K562 (cell line): ENCODE data around the gene PSMC4. TPM values are rescaled to one million over a fixed set of nuclear protein-coding genes. Genes with fewer than 3 reads are reported as not detected.

Source experiments
- ATAC-seq: fragments of 200-7000 bp; cut with Tn5 transposase; 3 replicates; pipeline ENCODE4 v1.9.1; 2020; ENCODE audit warnings: moderate library complexity
- BruUV-seq: library from RNA; stranded (reverse); fragments of 400-500 nt; replicated peaks from 2 replicates; lab custom pipeline; 2021; lab: Mats Ljungman, UMichigan
- CTCF ChIA-PET: fragments of 300-600 bp; formaldehyde crosslinking; extraction: SDS; loops from one replicate; lab custom pipeline; 2021; ENCODE audit warnings: low intra/inter-chr PET ratio; lab: Yijun Ruan, JAX
- POLR2A ChIA-PET: fragments of 300-600, 350-650 bp; sonication (Branson Sonifier 250); formaldehyde crosslinking; extraction: SDS; loops from one replicate; lab custom pipeline; 2021; ENCODE audit warnings: antibody characterized with exemption, inconsistent platforms; lab: Yijun Ruan, JAX
- DNase-seq, 4 experiments: peaks; one replicate each; pipeline versions ENCODE4 v3.0.0 to v3.0.0-alpha.2; 2011 to 2018; ENCODE audit warnings: low spot score in 3 of 4, mixed read lengths in 3 of 4; ENCODE audit errors: extremely low read depth in 1 of 4
- FAIRE-seq: peaks from 2 replicates; lab custom pipeline; 2011; peaks lifted over from hg19 to GRCh38; lab: Jason Lieb, UNC
- H2AFZ ChIP-seq: 2 replicates; pipeline ENCODE4 v1.6.0; 2011; ENCODE audit warnings: low read depth, low read length, control low read depth, inconsistent platforms
- H3K27ac ChIP-seq: fragments of 200-600 bp; 3 replicates; pipeline ENCODE4 v1.8.0; 2011; ENCODE audit warnings: low read depth, mild to moderate bottlenecking, control low read depth, inconsistent platforms, low read length, moderate library complexity, mixed read lengths; ENCODE audit errors: extremely low read depth
- H3K27me3 ChIP-seq, 2 experiments: fragments of 300-600 bp in 1 of 2; 2 replicates in 1 of 2; 3 replicates in 1 of 2; pipeline versions ENCODE4 v1.6.0 to v1.8.0; 2011; ENCODE audit warnings: inconsistent platforms in 2 of 2, low read length in 2 of 2, mild to moderate bottlenecking in 1 of 2, mixed read lengths in 1 of 2, moderate library complexity in 1 of 2; ENCODE audit not compliant: control insufficient read depth in 2 of 2, insufficient read depth in 2 of 2
- H3K36me3 ChIP-seq: fragments of 300-600 bp; 3 replicates; pipeline ENCODE4 v1.8.0; 2011; ENCODE audit warnings: mild to moderate bottlenecking, low read length, inconsistent platforms; ENCODE audit not compliant: control insufficient read depth, insufficient read depth
- H3K4me1 ChIP-seq, 2 experiments: fragments of 200-600 bp in 1 of 2; replicated peaks in 1 of 2; 2 replicates in 1 of 2; 3 replicates in 1 of 2; pipeline versions ENCODE4 v1.5.1 to v1.8.0; 2011; ENCODE audit warnings: inconsistent platforms in 2 of 2, low read length in 2 of 2, mild to moderate bottlenecking in 1 of 2, mixed read lengths in 1 of 2, moderate library complexity in 1 of 2; ENCODE audit not compliant: control insufficient read depth in 2 of 2, insufficient read depth in 2 of 2
- H3K4me2 ChIP-seq: 2 replicates; pipeline ENCODE4 v1.6.1; 2011; ENCODE audit warnings: low read length, control low read depth, inconsistent platforms, mixed read lengths; ENCODE audit not compliant: insufficient read depth
- H3K4me3 ChIP-seq: fragments of 200-600 bp; sonication (generic), shearing (Covaris generic); 2 replicates; pipeline ENCODE4 v1.5.1; 2016; ENCODE audit warnings: control low read depth, inconsistent platforms
- H3K79me2 ChIP-seq: fragments of 200-600 bp; 3 replicates; pipeline ENCODE4 v1.8.0; 2011; ENCODE audit warnings: low read length, inconsistent platforms; ENCODE audit not compliant: control insufficient read depth, insufficient read depth
- H3K9ac ChIP-seq, 2 experiments: 2 replicates each; pipeline versions ENCODE4 v1.6.0 to v1.6.1; 2011; ENCODE audit warnings: low read depth in 2 of 2, low read length in 2 of 2, control low read depth in 1 of 2, inconsistent platforms in 1 of 2, mild to moderate bottlenecking in 1 of 2, mixed read lengths in 1 of 2; ENCODE audit not compliant: insufficient read depth in 1 of 2
- H3K9me1 ChIP-seq: one replicate; pipeline ENCODE4 v1.6.0; 2011; ENCODE audit warnings: inconsistent platforms, mild to moderate bottlenecking, low read length, moderate library complexity; ENCODE audit not compliant: control insufficient read depth, insufficient read depth
- H3K9me3 ChIP-seq: replicated peaks from 2 replicates; pipeline ENCODE4 v1.5.1; 2011; ENCODE audit warnings: low read depth, low read length, inconsistent platforms; ENCODE audit not compliant: control insufficient read depth, insufficient read depth
- H4K20me1 ChIP-seq: replicated peaks from 2 replicates; pipeline ENCODE4 v1.6.1; 2011; ENCODE audit warnings: low read length, inconsistent platforms, mixed read lengths; ENCODE audit not compliant: control insufficient read depth, insufficient read depth
- CBFA2T3 ChIP-seq: fragments of 450-650 bp; IDR thresholded peaks from 2 replicates; pipeline ENCODE4 v1.6.1; 2017
- FOXA3 ChIP-seq, 2 experiments: fragments of 450-650 bp in 1 of 2; sonication (generic) in 1 of 2; formaldehyde crosslinking; IDR thresholded peaks in 1 of 2; conservative IDR thresholded peaks in 1 of 2; 2 replicates each; pipeline versions ENCODE4 v1.4.0 to v1.8.0; 2020 to 2022; ENCODE audit warnings: mild to moderate bottlenecking in 2 of 2, missing genetic modification reagents in 1 of 2
- GABPA ChIP-seq: fragments of 200-800 bp; sonication (Bioruptor generic); conservative IDR thresholded peaks from 2 replicates; pipeline ENCODE4 v1.6.1; 2016; ENCODE audit warnings: low read depth, missing genetic modification characterization, missing compliant biosample characterization
- HSF4 ChIP-seq: fragments of 250-450 bp; sonication (Bioruptor Pico); IDR thresholded peaks from 2 replicates; pipeline ENCODE4 v2.1.2; 2022; ENCODE audit warnings: mild to moderate bottlenecking, moderate library complexity, borderline replicate concordance
- KAT7 ChIP-seq: sonication (generic); formaldehyde crosslinking; IDR thresholded peaks from 2 replicates; pipeline ENCODE4 v1.8.0; 2022; ENCODE audit warnings: missing genetic modification reagents, mild to moderate bottlenecking, borderline replicate concordance
- NR1H2 ChIP-seq: sonication (generic); formaldehyde crosslinking; IDR thresholded peaks from 2 replicates; pipeline ENCODE4 v1.4.0; 2020; ENCODE audit warnings: mild to moderate bottlenecking, missing genetic modification reagents
- TEAD2 ChIP-seq: fragments of 450-650 bp; IDR thresholded peaks from 2 replicates; pipeline ENCODE4 v1.6.1; 2016; ENCODE audit warnings: missing genetic modification characterization, control low read depth, missing compliant biosample characterization
- ZC3H4 ChIP-seq: sonication (generic); formaldehyde crosslinking; IDR thresholded peaks from 2 replicates; pipeline ENCODE4 v1.9.0; 2021; ENCODE audit warnings: missing genetic modification reagents, borderline replicate concordance
- ZFP36 ChIP-seq: fragments of 150-350 bp; IDR thresholded peaks from 2 replicates; pipeline ENCODE4 v1.6.1; 2018; ENCODE audit warnings: low read length, low read depth; ENCODE audit not compliant: partially characterized antibody
- WGBS: fragments of 100-300 bp; shearing (Covaris generic); methylation state at CpG from one replicate; pipeline ENCODE4 v1.1.6; 2016; ENCODE audit warnings: low coverage, mixed read lengths; ENCODE audit not compliant: insufficient coverage; ENCODE audit errors: missing lambda C conversion rate; 5-methylcytosine and 5-hydroxymethylcytosine counted together
- in situ Hi-C: fragments of 300-500 bp; cut with MboI; formaldehyde crosslinking; loops from 4 replicates; pipeline ENCODE4 v1.15.0; 2018; ENCODE audit warnings: inconsistent platforms, mixed read lengths
- intact Hi-C: fragments of 100-400 bp; cut with micrococcal nuclease; formaldehyde crosslinking; loops from 2 replicates; pipeline ENCODE4 v1.14.2; 2022
- polyA plus RNA-seq, 8 experiments: library from polyadenylated mRNA; depleted of rRNA in 4 of 8; stranded (reverse) in 5 of 8; unstranded in 3 of 8; fragments of >200 nt; fragmentation: Nextera tagmentation in 2 of 8; fragmentation: Illumina TruSeq in 1 of 8; extraction: Ambion mirVana in 2 of 8; extraction: Trizol in 1 of 8; gene quantifications; 2 replicates each; pipeline versions ENCODE4 v1.2.1 to v1.2.3, GENCODE V29; 2011 to 2014; ENCODE audit warnings: inconsistent platforms in 1 of 8, missing spikeins in 1 of 8
- total RNA-seq, 7 experiments: library from RNA; depleted of rRNA in 6 of 7; stranded (reverse); fragments of >200 nt in 6 of 7; fragmentation: Illumina TruSeq in 2 of 7; extraction: Trizol in 2 of 7; gene quantifications; 2 replicates each; pipeline versions ENCODE4 v1.2.1 to v1.2.3, GENCODE V29; 2011 to 2021; ENCODE audit warnings: low replicate concordance in 1 of 7

PSMC4 gene
- total and polyA plus RNA-seq, 9 of the 15 experiments (the other 6 are each of a cell fraction or from before 2014, with no cell fraction given), result 45.9 to 475 (median 142) TPM

- no peaks in the 10 kb centered on the region for H4K20me1 ChIP-seq
- FAIRE-seq, result peak; percentile 71
- no peaks in the 10 kb centered on the region for H3K36me3 ChIP-seq
- peaks cover 4 to 12% of the 10 kb centered on the region in 2 experiments; a peak in 3 of 5 replicates for H3K4me1 ChIP-seq
- ATAC-seq, result peak; percentile 48
- POLR2A ChIA-PET, result interaction anchor here (0.9 kb wide), 1 partner anchor 58 kb away, joined by 3 read pairs; the partner anchor contains the start of gene ZNF780B
- H3K9me1 ChIP-seq, result no peaks in the 10 kb centered on the region
- TF ChIP-seq ZC3H4 (CRISPR knock-in tag) (0 out of 2 replicates have a peak, but pooled peaks have one; percentile 32), HSF4 (no peak), NR1H2 (CRISPR knock-in tag) (0 out of 2 replicates have a peak, but pooled peaks have one; percentile 48), KAT7 (CRISPR knock-in tag) (0 out of 2 replicates have a peak, but pooled peaks have one; percentile 3), FOXA3 (CRISPR knock-in tag; conservative IDR thresholded peaks at IDR 0.05 in 1 of 2, IDR thresholded peaks at IDR 0.05 in 1 of 2) (no peak), TEAD2 (tag) (no peak), ZFP36 (peak; percentile 16), CBFA2T3 (0 out of 2 replicates have a peak, but pooled peaks have one; percentile 16), GABPA (no peak)
- peak overlapping the region; percentile 89 to 92 for H3K9ac ChIP-seq
- WGBS, result 42% methylated on average over 5 of the region's 5 CpGs
- in situ Hi-C loops, result no loop called here
- H3K9me3 ChIP-seq, result peaks cover 2% of the 10 kb centered on the region
- H3K27me3 ChIP-seq, result no peaks in the 10 kb centered on the region
- peak overlapping the region; percentile 99 for H3K4me2 ChIP-seq
- peaks cover 22% of the 10 kb centered on the region for H3K79me2 ChIP-seq
- H2AFZ ChIP-seq, result peak overlapping the region; percentile 100
- H3K4me3 ChIP-seq, result peak overlapping the region; percentile 72
- peak in 1 of 4 experiments; percentile 26 for DNase-seq
- BruUV-seq, result no TSS peak
- CTCF ChIA-PET, result no interaction called here
- intact Hi-C loops, result no loop called here
- peak overlapping the region; percentile 92 for H3K27ac ChIP-seq
These were observed 26.8 kb downstream of the PSMC4 start for GRCh38 chr19:39997638-39998216.
